Ovary (tissue), 9 donors: ENCODE results near the gene B4GALT3. TPM values are rescaled to one million over a fixed set of nuclear protein-coding genes. Genes with fewer than 3 reads are reported as not detected.

Experiments used
- DNase-seq, 5 donors: peaks; one replicate each; pipeline ENCODE4 v3.0.0-alpha.2; 2019 to 2020
- H3K27ac ChIP-seq, 2 donors: fragments of 200-600 bp; one replicate each; pipeline versions ENCODE4 v1.5.1 to v1.8.0; 2019 to 2022
- H3K27me3 ChIP-seq: fragments of 200-600 bp; one replicate; pipeline ENCODE4 v1.8.0; 2022
- H3K36me3 ChIP-seq: fragments of 200-600 bp; sonication (generic); one replicate; pipeline ENCODE4 v1.5.1; 2019
- H3K4me1 ChIP-seq: one replicate; pipeline ENCODE4 v1.8.1; 2013; ENCODE audit warnings: mild to moderate bottlenecking, moderate library complexity; ENCODE audit not compliant: insufficient read depth
- H3K4me3 ChIP-seq: fragments of 200-600 bp; sonication (generic); one replicate; pipeline ENCODE4 v1.5.1; 2017
- H3K9me3 ChIP-seq, 2 donors: fragments of 200-600 bp in 1 of 2; sonication (generic) in 1 of 2; one replicate each; pipeline versions ENCODE4 v1.5.1 to v1.8.1; 2013 to 2019; ENCODE audit warnings: mild to moderate bottlenecking in 1 of 2, moderate library complexity in 1 of 2
- EP300 ChIP-seq: sonication (generic); formaldehyde crosslinking; IDR thresholded peaks from one replicate; pipeline ENCODE4 v1.6.1; 2017; ENCODE audit warnings: antibody characterized with exemption
- POLR2A ChIP-seq: fragments of 450-650 bp; IDR thresholded peaks from one replicate; pipeline ENCODE4 v1.6.1; 2017; ENCODE audit warnings: antibody characterized with exemption, mild to moderate bottlenecking, moderate library complexity
- WGBS, 3 donors: extraction: QIAGEN DNeasy Blood & Tissue Kit in 1 of 3; methylation state at CpG; one replicate each; pipeline versions ENCODE4 v1.1.5 to v1.1.7; 2013 to 2017; 5-methylcytosine and 5-hydroxymethylcytosine counted together
- intact Hi-C, 4 donors: fragments of 100-400 bp; cut with DNase I; formaldehyde crosslinking; loops; one replicate each; pipeline versions ENCODE4 v1.11.0 to v1.15.1; 2022 to 2023
- polyA plus RNA-seq, 2 donors: library from polyadenylated mRNA; stranded (reverse); fragments of 200-250 nt in 1 of 2; fragments of 350-450 nt in 1 of 2; fragmentation: Illumina TruSeq in 1 of 2; extraction: RNeasy Lipid Tissue Mini Kit (QIAGEN cat#74804) in 1 of 2; gene quantifications; one replicate each; pipeline ENCODE4 v1.2.3, GENCODE V29; 2013 to 2014
- total RNA-seq, 7 donors: library from RNA; depleted of rRNA in 2 of 7; stranded (reverse); fragments of >200 nt in 2 of 7; fragmentation: NEBNext Ultra II Directional in 3 of 7; extraction: Animal tissue kit (Norgen Biotek cat#: 25700) in 3 of 7; gene quantifications; one replicate each; pipeline versions ENCODE4 v1.1.0 to v1.2.4, GENCODE V29; 2016 to 2023
- TF ChIP-seq, protein P1 (sequence below), 3 donors: fragments of 450-650 bp in 2 of 3; fragments of 200-600 bp in 1 of 3; IDR thresholded peaks; one replicate each; pipeline versions ENCODE4 v1.5.1 to v1.8.0; 2016 to 2022; ENCODE audit warnings: antibody characterized with exemption in 3 of 3, mild to moderate bottlenecking in 1 of 3
- donor health status: DM: no; HTN: no; CAD: no; lungs with moderate emphysema.
- donor health status: DM: no; HTN: no; CAD: no.
- donor health status: Bipolar disorder and iron deficiency.
- donor health status: DM: yes; HTN: yes; CAD: no.
- donor health status: DM: no; HTN: no; CAD: no.
- donor health status: DM: yes; HTN: yes; CAD: no.

Gene B4GALT3
- total and polyA plus RNA-seq, 9 donors = 23.1 to 44.0 (median 28.8) TPM

DNA sequence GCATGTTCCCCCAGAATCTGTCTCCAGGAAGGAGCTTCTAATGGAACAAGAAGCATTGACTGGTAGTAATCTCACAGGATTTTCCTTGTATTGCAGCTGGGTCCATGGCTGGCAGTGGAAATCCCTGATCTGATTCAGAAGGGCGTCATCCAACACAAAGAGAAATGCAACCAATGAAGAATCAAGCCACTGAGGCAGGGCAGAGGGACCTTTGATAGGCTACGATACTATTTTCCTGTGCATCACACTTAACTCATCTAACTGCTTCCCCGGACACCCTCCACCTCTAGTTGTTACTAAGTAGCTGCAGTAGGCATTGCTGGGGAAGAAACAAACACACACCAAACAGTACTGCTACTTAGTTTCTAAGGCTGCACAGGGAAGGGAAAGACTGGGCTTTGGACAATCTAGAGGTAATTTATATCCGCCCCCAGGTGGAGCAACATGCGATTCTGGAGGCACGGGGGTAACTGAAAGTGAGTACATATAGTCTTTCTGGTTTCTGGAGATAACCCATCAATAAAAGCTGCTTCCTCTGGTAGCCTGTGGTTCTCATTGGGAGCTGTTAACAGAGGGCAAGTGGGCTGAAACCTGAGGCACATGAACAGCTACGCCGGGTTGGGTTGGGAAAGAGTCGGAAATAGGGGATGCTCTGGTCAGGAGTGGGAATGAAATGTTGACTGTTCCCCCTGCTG is 18.8 kb downstream of the B4GALT3 start:
- Histone ChIP-seq H3K9me3 (no peaks in the 10 kb centered on the region), H3K36me3 (no peaks in the 10 kb centered on the region), H3K4me3 (peak overlapping the region; percentile 84), H3K27ac (peak overlapping the region; percentile 68 to 89), H3K4me1 (peaks cover 14% of the 10 kb centered on the region), H3K27me3 (no peaks in the 10 kb centered on the region)
- TF ChIP-seq POLR2A (no peak), EP300 (no peak)
- TF ChIP-seq, protein P1, sequence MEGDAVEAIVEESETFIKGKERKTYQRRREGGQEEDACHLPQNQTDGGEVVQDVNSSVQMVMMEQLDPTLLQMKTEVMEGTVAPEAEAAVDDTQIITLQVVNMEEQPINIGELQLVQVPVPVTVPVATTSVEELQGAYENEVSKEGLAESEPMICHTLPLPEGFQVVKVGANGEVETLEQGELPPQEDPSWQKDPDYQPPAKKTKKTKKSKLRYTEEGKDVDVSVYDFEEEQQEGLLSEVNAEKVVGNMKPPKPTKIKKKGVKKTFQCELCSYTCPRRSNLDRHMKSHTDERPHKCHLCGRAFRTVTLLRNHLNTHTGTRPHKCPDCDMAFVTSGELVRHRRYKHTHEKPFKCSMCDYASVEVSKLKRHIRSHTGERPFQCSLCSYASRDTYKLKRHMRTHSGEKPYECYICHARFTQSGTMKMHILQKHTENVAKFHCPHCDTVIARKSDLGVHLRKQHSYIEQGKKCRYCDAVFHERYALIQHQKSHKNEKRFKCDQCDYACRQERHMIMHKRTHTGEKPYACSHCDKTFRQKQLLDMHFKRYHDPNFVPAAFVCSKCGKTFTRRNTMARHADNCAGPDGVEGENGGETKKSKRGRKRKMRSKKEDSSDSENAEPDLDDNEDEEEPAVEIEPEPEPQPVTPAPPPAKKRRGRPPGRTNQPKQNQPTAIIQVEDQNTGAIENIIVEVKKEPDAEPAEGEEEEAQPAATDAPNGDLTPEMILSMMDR (IDR thresholded peaks at IDR 0.05) = no peak
- intact Hi-C loops = loop anchor here in 1 of 4 donors (10.0 kb wide), 1 partner anchor 874 kb away; the partner anchor contains the start of gene PEX19
- no peak for DNase-seq
- 67 to 83% (median 70%) methylated on average over 9 of the region's 9 CpGs for WGBS, 3 donors

DNA sequence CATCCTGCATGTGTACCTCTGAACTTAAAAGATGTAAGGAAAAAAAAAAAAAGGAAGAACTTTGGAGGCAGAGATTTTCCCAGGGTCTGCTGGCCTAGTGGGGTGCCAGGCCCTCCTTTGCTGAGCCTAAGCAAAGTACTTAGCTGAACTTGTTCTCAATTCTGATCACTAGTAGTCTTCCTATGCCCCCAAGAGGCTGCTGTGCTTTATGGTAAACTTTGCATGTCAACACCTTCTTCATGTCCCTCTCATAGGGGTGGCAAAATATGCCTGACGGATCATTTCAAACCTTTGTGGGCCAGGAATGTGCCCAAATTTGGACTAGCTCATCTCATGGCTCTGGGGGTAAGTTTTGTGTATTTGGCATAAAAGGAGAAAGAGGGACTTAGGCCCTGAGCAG is 19.4 kb downstream of the B4GALT3 start:
- no peaks in the 10 kb centered on the region for H3K27me3 ChIP-seq
- intact Hi-C loops = loop anchor here in 1 of 4 donors (10.0 kb wide), 1 partner anchor 873 kb away; the partner anchor contains the start of gene PEX19
- peaks cover 15% of the 10 kb centered on the region for H3K4me1 ChIP-seq
- no peak overlapping the region for H3K27ac ChIP-seq
- 90 to 97% (median 95%) methylated on average over 1 of the region's 1 CpG for WGBS, 3 donors
- no peaks in the 10 kb centered on the region for H3K36me3 ChIP-seq
- no peaks in the 10 kb centered on the region for H3K9me3 ChIP-seq
- no peak overlapping the region for H3K4me3 ChIP-seq
- TF ChIP-seq POLR2A (no peak), EP300 (no peak)
- TF ChIP-seq, protein P1 (IDR thresholded peaks at IDR 0.05) = no peak
- DNase-seq = no peak

DNA sequence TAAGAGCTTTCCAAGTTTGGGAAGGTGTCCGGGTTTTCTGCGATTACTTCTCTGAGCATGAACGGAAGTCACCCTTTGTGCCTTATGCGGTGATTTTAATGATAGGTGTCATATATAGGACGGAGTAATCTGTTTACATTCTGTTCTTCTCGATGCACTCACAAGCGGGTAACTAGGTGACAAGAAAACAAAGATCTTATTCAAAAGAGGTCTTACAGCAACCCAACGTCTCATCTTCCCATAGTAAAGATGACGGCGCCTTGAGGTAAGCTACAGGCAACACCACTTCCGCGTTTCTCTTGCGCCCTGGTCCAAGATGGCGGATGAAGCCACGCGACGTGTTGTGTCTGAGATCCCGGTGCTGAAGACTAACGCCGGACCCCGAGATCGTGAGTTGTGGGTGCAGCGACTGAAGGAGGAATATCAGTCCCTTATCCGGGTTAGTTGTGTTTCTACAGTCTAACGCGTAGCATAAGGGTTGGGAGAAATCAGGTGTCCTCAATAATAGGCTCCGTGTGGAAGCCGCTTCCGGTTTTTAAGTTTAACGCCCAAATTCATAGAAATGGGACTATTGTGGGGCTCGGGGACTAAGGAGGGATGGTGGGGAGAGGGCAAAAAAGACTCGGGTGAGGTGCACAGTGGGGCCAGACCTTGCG is 23.5 kb downstream of the B4GALT3 start, which contains the start of gene UFC1:
Gene UFC1 (plus strand): TSS at position 297 of the 656 bp plus-strand sequence. CDS start 20 bp downstream, at position 317.
- no peaks in the 10 kb centered on the region for H3K9me3 ChIP-seq
- H3K36me3 ChIP-seq = no peaks in the 10 kb centered on the region
- H3K4me3 ChIP-seq = peak within 1 kb of the TSS; percentile 61
- H3K27me3 ChIP-seq = no peaks in the 10 kb centered on the region
- intact Hi-C loops = loop anchor here in 1 of 4 donors (10.0 kb wide), 1 partner anchor 869 kb away; the partner anchor contains the start of gene PEX19
- TF ChIP-seq EP300 (no peak), POLR2A (peak; percentile 27)
- TF ChIP-seq, protein P1 (IDR thresholded peaks at IDR 0.05) = peak in 1 of 3 donors; percentile 5
- H3K4me1 ChIP-seq = peaks cover 6% of the 10 kb centered on the region
- H3K27ac ChIP-seq = peak within 1 kb of the TSS; percentile 67 to 91
- DNase-seq = peak; percentile 73 to 84 (median 77)
- WGBS, 3 donors = 0 to 1% (median 0%) methylated on average over 33 of the region's 33 CpGs

DNA sequence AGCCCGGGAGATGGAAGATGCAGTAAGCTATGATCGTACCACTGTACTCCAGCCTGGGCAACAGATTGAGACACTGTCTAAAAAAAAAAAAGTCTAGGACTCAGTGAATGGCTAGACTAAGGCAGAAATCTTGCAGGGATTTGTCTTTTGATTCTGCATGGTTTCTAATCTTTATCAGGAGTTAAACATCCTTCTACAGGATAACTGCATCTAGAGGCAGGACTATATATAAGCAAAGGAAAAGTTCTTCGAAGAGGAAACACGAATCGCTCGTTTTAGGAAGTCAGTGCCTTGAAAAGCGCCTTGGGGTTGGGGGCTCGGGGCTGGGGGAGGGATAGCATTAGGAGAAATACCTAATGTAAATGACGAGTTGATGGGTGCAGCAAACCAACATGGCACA is 24.1 kb downstream of the B4GALT3 start:
- Histone ChIP-seq H3K4me3 (peak overlapping the region; percentile 61), H3K9me3 (no peaks in the 10 kb centered on the region), H3K4me1 (peaks cover 6% of the 10 kb centered on the region), H3K27me3 (no peaks in the 10 kb centered on the region), H3K36me3 (no peaks in the 10 kb centered on the region), H3K27ac (peak overlapping the region in 1 of 2 donors; percentile 91)
- intact Hi-C loops = loop anchor here in 1 of 4 donors (10.0 kb wide), 1 partner anchor 868 kb away; the partner anchor contains the start of gene PEX19
- TF ChIP-seq EP300 (no peak), POLR2A (no peak)
- TF ChIP-seq, protein P1 (IDR thresholded peaks at IDR 0.05) = no peak
- 16 to 19% (median 18%) methylated on average over 9 of the region's 9 CpGs for WGBS, 3 donors
- DNase-seq = no peak
